SK-N-SH (cell line): ENCODE results near the gene PLEKHG7. TPM values are rescaled to one million over a fixed set of nuclear protein-coding genes. Genes with fewer than 3 reads are reported as not detected.

Experiments used
- CTCF ChIA-PET: fragments of 300-600, 350-600 bp; formaldehyde crosslinking; extraction: SDS; loops from one replicate; lab custom pipeline; 2021; lab: Yijun Ruan, JAX
- POLR2A ChIA-PET: fragments of 350-600 bp; sonication (Branson Sonifier 250); formaldehyde crosslinking; extraction: SDS; loops from one replicate; lab custom pipeline; 2020; ENCODE audit warnings: antibody characterized with exemption, inconsistent platforms; lab: Yijun Ruan, JAX
- DNase-seq: peaks from one replicate; pipeline ENCODE4 v3.0.0; 2012
- H2AFZ ChIP-seq: fragments of 200-600 bp; sonication (generic); 2 replicates; pipeline ENCODE4 v1.8.1; 2016; ENCODE audit warnings: antibody characterized with exemption, mild to moderate bottlenecking, low read depth
- H3F3A ChIP-seq: fragments of 200-600 bp; sonication (generic); replicated peaks from 2 replicates; pipeline ENCODE3; 2016; ENCODE audit warnings: antibody characterized with exemption, mild to moderate bottlenecking; ENCODE audit not compliant: insufficient read depth
- H3K27ac ChIP-seq, 2 experiments: fragments of 200-500 bp in 1 of 2; fragments of 200-600 bp in 1 of 2; sonication (Bioruptor generic) in 1 of 2; sonication (generic), shearing (Covaris generic) in 1 of 2; 2 replicates each; pipeline versions ENCODE4 v1.5.1 to v1.6.1; 2014 to 2016; ENCODE audit warnings: low read depth in 2 of 2, inconsistent platforms in 1 of 2, low read length in 1 of 2, mild to moderate bottlenecking in 1 of 2, mixed read lengths in 1 of 2
- H3K27me3 ChIP-seq: fragments of 200-600 bp; sonication (generic), shearing (Covaris generic); 2 replicates; pipeline ENCODE4 v1.6.1; 2016; ENCODE audit warnings: mixed run types; ENCODE audit not compliant: insufficient read depth
- H3K36me3 ChIP-seq, 2 experiments: fragments of 200-500 bp in 1 of 2; fragments of 200-600 bp in 1 of 2; sonication (Bioruptor generic) in 1 of 2; sonication (generic) in 1 of 2; replicated peaks in 1 of 2; 2 replicates each; pipeline versions ENCODE3 to v1.5.1; 2014 to 2016; ENCODE audit warnings: low read length in 1 of 2, mild to moderate bottlenecking in 1 of 2; ENCODE audit not compliant: insufficient read depth in 2 of 2, control insufficient read depth in 1 of 2
- H3K4me1 ChIP-seq, 2 experiments: fragments of 200-500 bp in 1 of 2; fragments of 200-600 bp in 1 of 2; sonication (Bioruptor generic) in 1 of 2; sonication (generic), shearing (Covaris generic) in 1 of 2; 2 replicates each; pipeline versions ENCODE4 v1.5.1 to v1.6.1; 2014 to 2016; ENCODE audit warnings: low read depth in 1 of 2, low read length in 1 of 2, mixed run types in 1 of 2; ENCODE audit not compliant: insufficient read depth in 2 of 2, control insufficient read depth in 1 of 2
- H3K4me2 ChIP-seq: fragments of 200-600 bp; sonication (generic), shearing (Covaris generic); 2 replicates; pipeline ENCODE4 v1.6.1; 2017; ENCODE audit warnings: mixed run types
- H3K4me3 ChIP-seq, 2 experiments: fragments of 200-500 bp in 1 of 2; fragments of 200-600 bp in 1 of 2; sonication (Bioruptor generic) in 1 of 2; sonication (generic), shearing (Covaris generic) in 1 of 2; 2 replicates each; pipeline versions ENCODE4 v1.5.1 to v1.8.1; 2014 to 2016; ENCODE audit warnings: low read depth in 2 of 2, inconsistent platforms in 1 of 2, low read length in 1 of 2, mild to moderate bottlenecking in 1 of 2, mixed read lengths in 1 of 2, moderate library complexity in 1 of 2
- H3K79me2 ChIP-seq: fragments of 200-600 bp; sonication (generic); 2 replicates; pipeline ENCODE4 v1.8.1; 2017; ENCODE audit warnings: mild to moderate bottlenecking; ENCODE audit not compliant: insufficient read depth
- H3K9ac ChIP-seq: fragments of 200-600 bp; sonication (generic); 2 replicates; pipeline ENCODE4 v1.6.1; 2017; ENCODE audit warnings: mixed run types
- H3K9me2 ChIP-seq: fragments of 200-600 bp; sonication (generic); 2 replicates; pipeline ENCODE4 v1.6.1; 2017; ENCODE audit warnings: mixed run types
- H3K9me3 ChIP-seq: fragments of 200-600 bp; sonication (generic); 2 replicates; pipeline ENCODE4 v1.6.1; 2017; ENCODE audit warnings: mixed run types, mild to moderate bottlenecking, moderate library complexity
- H4K20me1 ChIP-seq: fragments of 200-600 bp; sonication (generic); 2 replicates; pipeline ENCODE4 v1.6.1; 2017; ENCODE audit warnings: mild to moderate bottlenecking, mixed run types; ENCODE audit not compliant: insufficient read depth
- EP300 ChIP-seq, 2 experiments: IDR thresholded peaks; 2 replicates each; pipeline versions ENCODE4 v1.4.0 to v1.6.1; 2012; ENCODE audit warnings: borderline replicate concordance in 1 of 2, low read depth in 1 of 2, low read length in 1 of 2
- EZH2phosphoT487 ChIP-seq: fragments of 200-600 bp; sonication (generic); IDR thresholded peaks from 2 replicates; pipeline ENCODE4 v1.6.1; 2017; ENCODE audit warnings: low read depth, mixed run types, mild to moderate bottlenecking, antibody characterized with exemption, moderate library complexity, borderline replicate concordance
- FOSL2 ChIP-seq: IDR thresholded peaks from 2 replicates; pipeline ENCODE4 v1.4.0; 2012; ENCODE audit warnings: low read depth, mild to moderate bottlenecking, moderate library complexity, borderline replicate concordance
- FOXM1 ChIP-seq: IDR thresholded peaks from 2 replicates; pipeline ENCODE4 v1.4.0; 2012; ENCODE audit warnings: low read depth, mild to moderate bottlenecking
- JUND ChIP-seq: IDR thresholded peaks from 2 replicates; pipeline ENCODE4 v1.4.0; 2012
- MEF2A ChIP-seq: IDR thresholded peaks from 2 replicates; pipeline ENCODE4 v1.4.0; 2012; ENCODE audit warnings: low read depth, borderline replicate concordance
- POLR2AphosphoS5 ChIP-seq: IDR thresholded peaks from 2 replicates; pipeline ENCODE4 v1.6.1; 2012; ENCODE audit warnings: low read depth, low read length
- RAD21 ChIP-seq: IDR thresholded peaks from 2 replicates; pipeline ENCODE4 v1.6.1; 2012; ENCODE audit warnings: mild to moderate bottlenecking, low read length
- RCOR1 ChIP-seq: fragments of 150-350 bp; IDR thresholded peaks from 2 replicates; pipeline ENCODE4 v1.6.1; 2017; ENCODE audit warnings: antibody characterized with exemption, low read length
- RFX5 ChIP-seq: IDR thresholded peaks from 2 replicates; pipeline ENCODE4 v1.6.1; 2012; ENCODE audit warnings: mild to moderate bottlenecking, improper control_type of control experiment, low read length
- RXRA ChIP-seq: IDR thresholded peaks from 2 replicates; pipeline ENCODE4 v1.4.0; 2012; ENCODE audit warnings: low read depth, mild to moderate bottlenecking, borderline replicate concordance
- SIN3A ChIP-seq: IDR thresholded peaks from 2 replicates; pipeline ENCODE4 v1.6.1; 2012; ENCODE audit warnings: low read depth, mild to moderate bottlenecking, low read length, moderate library complexity, borderline replicate concordance
- TAF1 ChIP-seq: IDR thresholded peaks from 2 replicates; pipeline ENCODE4 v1.6.1; 2012; ENCODE audit warnings: low read depth, mild to moderate bottlenecking, low read length, moderate library complexity, borderline replicate concordance
- TEAD4 ChIP-seq: IDR thresholded peaks from 2 replicates; pipeline ENCODE4 v1.4.0; 2012; ENCODE audit warnings: mild to moderate bottlenecking, borderline replicate concordance; ENCODE audit not compliant: insufficient read depth
- WGBS: methylation state at CpG from one replicate; pipeline ENCODE4 v1.1.6; 2017; ENCODE audit warnings: low lambda C conversion rate; 5-methylcytosine and 5-hydroxymethylcytosine counted together
- polyA plus RNA-seq, 3 experiments: library from polyadenylated mRNA; depleted of rRNA; stranded (reverse); fragments of >200 nt; gene quantifications; 2 replicates each; pipeline ENCODE4 v1.2.3, GENCODE V29; 2012
- TF ChIP-seq, protein P1 (sequence below): IDR thresholded peaks from 2 replicates; pipeline ENCODE4 v1.4.0; 2012; ENCODE audit warnings: low read depth, borderline replicate concordance
- TF ChIP-seq, protein P2 (sequence below): fragments of 200-600 bp; sonication (generic); IDR thresholded peaks from 2 replicates; pipeline ENCODE4 v1.6.1; 2017; ENCODE audit warnings: antibody characterized with exemption, mild to moderate bottlenecking, moderate library complexity
- TF ChIP-seq, protein P3 (sequence below): IDR thresholded peaks from 2 replicates; pipeline ENCODE4 v1.4.0; 2012; ENCODE audit warnings: low read depth, borderline replicate concordance

Gene PLEKHG7
- polyA plus RNA-seq, 1 of the 3 experiments (the other 2 are of a cell fraction): not detected

DNA sequence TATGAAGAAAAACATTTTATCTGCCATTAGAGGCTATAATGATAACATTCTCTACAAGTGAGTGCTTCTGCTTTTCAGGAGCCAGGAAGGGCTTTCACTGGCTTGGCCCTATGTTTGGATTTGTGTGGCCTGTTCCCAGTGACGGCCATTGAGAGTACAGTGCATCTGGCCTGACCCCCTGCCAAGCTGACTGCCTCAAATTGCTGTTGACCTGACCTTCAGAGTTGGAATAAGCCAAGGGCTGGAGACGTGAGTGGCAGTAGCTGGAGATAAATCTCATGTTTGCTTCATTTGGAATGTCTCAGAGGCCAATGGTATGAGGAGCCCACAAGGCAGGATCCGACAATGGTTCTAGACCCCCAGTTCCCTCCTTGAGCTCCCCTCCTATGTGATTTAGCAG is 28.3 kb upstream of the PLEKHG7 start:
- H4K20me1 ChIP-seq: no peaks in the 10 kb centered on the region
- ChIA-PET CTCF (no interaction called here), POLR2A (no interaction called here)
- no peak for TF ChIP-seq RXRA
- DNase-seq: no peak
- H2AFZ ChIP-seq: no peak overlapping the region
- no peak overlapping the region for H3K27ac ChIP-seq
- H3K79me2 ChIP-seq: no peaks in the 10 kb centered on the region
- H3F3A ChIP-seq: no peaks in the 10 kb centered on the region
- no peaks in the 10 kb centered on the region for H3K36me3 ChIP-seq
- H3K27me3 ChIP-seq: no peaks in the 10 kb centered on the region
- no peak overlapping the region for H3K4me2 ChIP-seq
- H3K9ac ChIP-seq: no peak overlapping the region
- 20% methylated on average over 3 of the region's 3 CpGs for WGBS
- H3K4me1 ChIP-seq: no peaks in the 10 kb centered on the region
- H3K4me3 ChIP-seq: no peak overlapping the region
- H3K9me3 ChIP-seq: no peaks in the 10 kb centered on the region
- H3K9me2 ChIP-seq: no peaks in the 10 kb centered on the region

DNA sequence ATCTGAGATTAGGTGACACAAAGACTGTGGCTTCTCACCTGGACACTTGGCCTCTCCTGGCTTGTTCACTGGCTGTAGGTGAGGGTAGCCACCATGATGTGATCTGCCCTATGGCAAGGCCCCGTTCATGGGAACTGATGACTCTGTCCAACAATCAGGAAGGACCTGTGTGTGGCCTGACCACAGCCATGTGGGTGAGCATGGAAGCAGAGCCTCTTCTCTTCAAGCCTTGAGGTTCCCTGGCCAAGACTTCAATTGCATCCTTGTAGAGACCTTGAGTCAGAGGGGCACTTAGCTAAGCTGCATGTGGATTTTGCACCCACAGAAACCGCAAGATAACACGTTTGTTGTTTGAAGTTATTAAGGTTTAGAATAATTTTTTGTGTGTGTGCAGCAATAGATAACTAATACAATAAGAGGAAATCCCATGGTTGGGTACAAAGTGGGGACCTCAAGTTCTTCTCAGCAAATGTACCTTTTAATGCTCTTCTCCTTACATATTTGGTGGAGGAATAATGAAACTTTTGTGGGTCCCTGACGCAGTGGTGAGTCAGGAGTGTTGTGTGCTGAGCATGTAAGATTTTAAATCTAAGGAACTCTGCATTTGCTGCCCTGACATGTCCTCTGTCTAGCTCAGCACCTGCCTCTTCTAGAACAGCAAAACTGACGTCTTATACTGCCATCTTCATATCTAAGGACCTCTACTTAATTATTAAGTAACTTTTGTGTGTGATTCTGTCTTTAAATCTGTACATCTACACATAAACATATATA is 27.5 kb upstream of the PLEKHG7 start:
- Histone ChIP-seq H3K27me3 (no peaks in the 10 kb centered on the region), H3K4me1 (no peaks in the 10 kb centered on the region), H3K9me2 (no peaks in the 10 kb centered on the region), H3K79me2 (no peaks in the 10 kb centered on the region), H3F3A (no peaks in the 10 kb centered on the region), H3K4me2 (no peak overlapping the region), H3K4me3 (no peak overlapping the region), H3K36me3 (no peaks in the 10 kb centered on the region), H3K27ac (no peak overlapping the region), H3K9me3 (no peaks in the 10 kb centered on the region), H3K9ac (no peak overlapping the region), H2AFZ (no peak overlapping the region), H4K20me1 (no peaks in the 10 kb centered on the region)
- CTCF ChIA-PET: no interaction called here
- WGBS: 41% methylated on average over 5 of the region's 5 CpGs
- POLR2A ChIA-PET: no interaction called here
- no peak for DNase-seq
- TF ChIP-seq JUND (no peak), RAD21 (no peak), RCOR1 (no peak), RXRA (no peak), EP300 (IDR thresholded peaks at IDR 0.05; ENCODE audit: borderline replicate concordance in 1 of 2, low read depth in 1 of 2, low read length in 1 of 2) (no peak), TEAD4 (no peak), MEF2A (no peak), FOSL2 (no peak), SIN3A (no peak), RFX5 (no peak), EZH2phosphoT487 (no peak), FOXM1 (no peak), TAF1 (no peak), POLR2AphosphoS5 (no peak)
- TF ChIP-seq, protein P1, sequence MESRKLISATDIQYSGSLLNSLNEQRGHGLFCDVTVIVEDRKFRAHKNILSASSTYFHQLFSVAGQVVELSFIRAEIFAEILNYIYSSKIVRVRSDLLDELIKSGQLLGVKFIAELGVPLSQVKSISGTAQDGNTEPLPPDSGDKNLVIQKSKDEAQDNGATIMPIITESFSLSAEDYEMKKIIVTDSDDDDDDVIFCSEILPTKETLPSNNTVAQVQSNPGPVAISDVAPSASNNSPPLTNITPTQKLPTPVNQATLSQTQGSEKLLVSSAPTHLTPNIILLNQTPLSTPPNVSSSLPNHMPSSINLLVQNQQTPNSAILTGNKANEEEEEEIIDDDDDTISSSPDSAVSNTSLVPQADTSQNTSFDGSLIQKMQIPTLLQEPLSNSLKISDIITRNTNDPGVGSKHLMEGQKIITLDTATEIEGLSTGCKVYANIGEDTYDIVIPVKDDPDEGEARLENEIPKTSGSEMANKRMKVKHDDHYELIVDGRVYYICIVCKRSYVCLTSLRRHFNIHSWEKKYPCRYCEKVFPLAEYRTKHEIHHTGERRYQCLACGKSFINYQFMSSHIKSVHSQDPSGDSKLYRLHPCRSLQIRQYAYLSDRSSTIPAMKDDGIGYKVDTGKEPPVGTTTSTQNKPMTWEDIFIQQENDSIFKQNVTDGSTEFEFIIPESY: no peak
- TF ChIP-seq, protein P2, sequence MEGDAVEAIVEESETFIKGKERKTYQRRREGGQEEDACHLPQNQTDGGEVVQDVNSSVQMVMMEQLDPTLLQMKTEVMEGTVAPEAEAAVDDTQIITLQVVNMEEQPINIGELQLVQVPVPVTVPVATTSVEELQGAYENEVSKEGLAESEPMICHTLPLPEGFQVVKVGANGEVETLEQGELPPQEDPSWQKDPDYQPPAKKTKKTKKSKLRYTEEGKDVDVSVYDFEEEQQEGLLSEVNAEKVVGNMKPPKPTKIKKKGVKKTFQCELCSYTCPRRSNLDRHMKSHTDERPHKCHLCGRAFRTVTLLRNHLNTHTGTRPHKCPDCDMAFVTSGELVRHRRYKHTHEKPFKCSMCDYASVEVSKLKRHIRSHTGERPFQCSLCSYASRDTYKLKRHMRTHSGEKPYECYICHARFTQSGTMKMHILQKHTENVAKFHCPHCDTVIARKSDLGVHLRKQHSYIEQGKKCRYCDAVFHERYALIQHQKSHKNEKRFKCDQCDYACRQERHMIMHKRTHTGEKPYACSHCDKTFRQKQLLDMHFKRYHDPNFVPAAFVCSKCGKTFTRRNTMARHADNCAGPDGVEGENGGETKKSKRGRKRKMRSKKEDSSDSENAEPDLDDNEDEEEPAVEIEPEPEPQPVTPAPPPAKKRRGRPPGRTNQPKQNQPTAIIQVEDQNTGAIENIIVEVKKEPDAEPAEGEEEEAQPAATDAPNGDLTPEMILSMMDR: no peak
- TF ChIP-seq, protein P3, sequence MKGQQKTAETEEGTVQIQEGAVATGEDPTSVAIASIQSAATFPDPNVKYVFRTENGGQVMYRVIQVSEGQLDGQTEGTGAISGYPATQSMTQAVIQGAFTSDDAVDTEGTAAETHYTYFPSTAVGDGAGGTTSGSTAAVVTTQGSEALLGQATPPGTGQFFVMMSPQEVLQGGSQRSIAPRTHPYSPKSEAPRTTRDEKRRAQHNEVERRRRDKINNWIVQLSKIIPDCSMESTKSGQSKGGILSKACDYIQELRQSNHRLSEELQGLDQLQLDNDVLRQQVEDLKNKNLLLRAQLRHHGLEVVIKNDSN: no peak
- TF ChIP-seq, all 33 proteins: peak for 0
